CD4-positive, alpha-beta T cell treated with Interleukin-17A for 4 hours (primary cell): ENCODE measurements around the gene KREMEN2.
"Not testable (repeated sequence)": the region's sequence is repeated elsewhere in the genome, so short reads cannot be mapped to it uniquely, and the experiment has no call there.

Experiments used
- DNase-seq: peaks from one replicate; pipeline ENCODE4 v3.0.0-alpha.2; 2020; ENCODE audit warnings: mixed read lengths

The KREMEN2 gene, protein sequence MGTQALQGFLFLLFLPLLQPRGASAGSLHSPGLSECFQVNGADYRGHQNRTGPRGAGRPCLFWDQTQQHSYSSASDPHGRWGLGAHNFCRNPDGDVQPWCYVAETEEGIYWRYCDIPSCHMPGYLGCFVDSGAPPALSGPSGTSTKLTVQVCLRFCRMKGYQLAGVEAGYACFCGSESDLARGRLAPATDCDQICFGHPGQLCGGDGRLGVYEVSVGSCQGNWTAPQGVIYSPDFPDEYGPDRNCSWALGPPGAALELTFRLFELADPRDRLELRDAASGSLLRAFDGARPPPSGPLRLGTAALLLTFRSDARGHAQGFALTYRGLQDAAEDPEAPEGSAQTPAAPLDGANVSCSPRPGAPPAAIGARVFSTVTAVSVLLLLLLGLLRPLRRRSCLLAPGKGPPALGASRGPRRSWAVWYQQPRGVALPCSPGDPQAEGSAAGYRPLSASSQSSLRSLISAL

DNA sequence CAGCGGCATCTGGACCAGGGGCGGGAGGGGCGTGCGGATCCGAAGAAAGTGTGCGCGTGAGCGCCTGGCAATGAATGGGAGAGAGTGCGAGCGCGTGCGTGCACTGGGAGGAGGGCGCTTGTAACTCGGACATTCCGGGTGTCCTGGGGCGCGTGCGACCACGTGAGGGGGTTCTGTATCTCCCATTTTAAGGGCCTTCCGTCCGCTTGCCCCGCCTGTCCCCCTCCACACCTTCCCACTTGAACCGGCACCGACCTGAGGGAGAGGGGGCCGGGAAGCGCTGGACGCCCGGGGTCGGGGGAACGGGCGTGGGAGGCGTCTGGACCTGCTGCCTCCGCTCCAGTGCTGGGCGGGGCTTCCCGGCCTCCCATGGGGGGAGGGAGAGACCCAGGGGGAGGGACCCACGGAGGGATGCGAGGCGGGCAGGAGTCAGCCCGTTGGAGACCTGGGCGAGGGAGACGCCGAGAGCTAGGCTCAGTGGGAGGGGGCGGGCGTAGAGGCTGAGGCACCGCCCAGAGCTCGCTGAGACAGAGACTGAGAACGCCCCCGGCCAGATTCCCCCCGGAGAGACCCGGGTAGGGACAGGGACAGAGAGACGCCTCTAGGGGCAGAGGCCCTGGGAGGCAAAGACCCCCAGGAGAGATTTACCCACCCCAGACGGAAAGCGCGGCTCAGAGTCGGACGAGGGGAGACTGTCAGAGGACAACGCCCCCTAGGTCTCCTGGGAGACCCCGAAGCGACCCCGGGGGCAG lies at the start of gene KREMEN2:
KREMEN2 (plus strand) TSS at position 553 of the 752 bp plus-strand sequence. CDS start 246 bp downstream, outside the sequence.
- DNase-seq: peak; percentile 44

DNA sequence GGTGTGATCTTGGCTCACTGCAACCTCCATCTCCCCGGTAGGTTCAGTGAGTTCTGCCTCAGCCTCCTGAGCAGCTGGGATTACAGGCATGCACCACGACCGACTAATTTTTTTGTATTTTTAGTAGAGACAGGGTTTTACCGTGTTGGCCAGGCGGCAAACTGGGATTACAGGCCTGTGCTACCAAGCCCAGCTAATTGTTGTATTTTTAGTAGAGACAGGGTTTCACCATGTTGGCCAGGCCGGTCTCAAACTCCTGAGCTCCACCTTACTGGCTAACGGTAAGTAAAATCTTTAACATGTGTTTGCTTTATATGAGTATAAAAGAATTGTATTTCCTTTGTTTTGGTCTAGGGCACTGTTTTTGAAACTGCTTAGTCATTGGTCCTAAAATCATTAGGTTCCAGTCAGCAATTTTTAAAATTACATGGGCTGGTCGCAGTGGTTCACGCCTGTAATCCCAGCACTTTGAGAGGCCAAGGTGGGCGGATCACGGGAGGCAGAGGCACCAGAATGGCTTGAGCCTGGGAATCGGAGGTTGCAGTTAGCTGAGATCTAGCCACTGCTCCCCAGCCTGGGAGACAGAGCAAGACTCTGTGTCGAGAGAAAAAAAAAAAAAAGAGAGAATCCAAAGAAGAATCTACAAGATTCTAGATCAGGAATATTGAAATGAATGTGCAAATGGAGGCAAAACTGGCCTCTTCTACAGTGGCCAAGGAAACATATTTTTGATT lies 48.7 kb upstream of the KREMEN2 start:
- no peak for DNase-seq

DNA sequence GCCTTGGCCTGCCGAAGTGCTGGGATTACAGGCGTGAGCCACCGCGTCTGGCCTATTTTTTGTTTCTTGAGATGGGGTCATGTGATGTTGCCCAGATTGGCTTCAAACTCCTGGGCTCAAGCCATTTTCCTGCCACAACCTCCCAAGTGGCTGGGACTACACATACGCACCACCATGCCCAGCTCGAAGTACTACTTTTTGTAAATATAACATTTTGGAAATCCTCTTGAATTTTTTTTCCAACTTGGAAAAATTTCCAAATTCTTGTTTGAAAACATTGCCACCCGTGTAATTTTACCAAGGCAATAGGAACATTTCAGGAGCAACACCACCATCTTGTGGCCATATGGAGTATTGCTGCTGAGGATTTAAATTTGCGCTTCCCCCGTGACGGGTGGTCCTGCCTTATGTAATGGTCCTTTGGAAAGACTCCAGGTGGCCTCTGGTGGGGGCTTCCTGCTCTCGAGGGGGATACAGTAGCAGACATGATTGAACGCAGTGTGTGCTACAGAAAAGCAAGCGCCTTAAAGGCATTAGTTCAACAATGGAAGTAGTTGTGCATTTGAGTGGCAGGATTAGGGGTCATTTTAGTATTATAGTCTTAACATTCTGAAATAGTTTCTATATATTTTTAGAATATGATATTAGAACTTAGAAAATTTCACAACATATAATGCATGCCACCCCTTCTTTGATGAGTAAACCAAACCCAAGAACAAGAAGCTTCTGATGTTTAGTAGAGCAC lies 44.4 kb upstream of the KREMEN2 start:
- peak; percentile 70 for DNase-seq

DNA sequence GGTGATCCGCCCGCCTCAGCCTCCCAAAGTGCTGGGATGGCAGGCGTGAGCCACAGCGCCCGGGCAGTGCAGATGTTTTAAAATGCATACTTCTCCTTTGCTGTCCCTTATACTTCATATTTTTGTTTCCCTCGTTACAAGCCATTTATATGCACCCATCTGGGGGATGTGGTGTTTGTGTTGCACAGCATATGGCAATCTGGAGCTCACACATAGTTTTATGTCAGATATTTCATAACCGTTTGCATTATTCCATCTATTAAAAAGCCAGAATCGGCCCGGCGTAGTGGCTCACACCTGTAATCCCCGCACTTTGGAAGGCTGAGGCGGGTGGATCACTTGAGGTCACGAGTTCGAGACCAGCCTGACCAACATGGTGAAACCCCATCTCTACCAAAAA lies 40.6 kb upstream of the KREMEN2 start:
- DNase-seq: no peak

DNA sequence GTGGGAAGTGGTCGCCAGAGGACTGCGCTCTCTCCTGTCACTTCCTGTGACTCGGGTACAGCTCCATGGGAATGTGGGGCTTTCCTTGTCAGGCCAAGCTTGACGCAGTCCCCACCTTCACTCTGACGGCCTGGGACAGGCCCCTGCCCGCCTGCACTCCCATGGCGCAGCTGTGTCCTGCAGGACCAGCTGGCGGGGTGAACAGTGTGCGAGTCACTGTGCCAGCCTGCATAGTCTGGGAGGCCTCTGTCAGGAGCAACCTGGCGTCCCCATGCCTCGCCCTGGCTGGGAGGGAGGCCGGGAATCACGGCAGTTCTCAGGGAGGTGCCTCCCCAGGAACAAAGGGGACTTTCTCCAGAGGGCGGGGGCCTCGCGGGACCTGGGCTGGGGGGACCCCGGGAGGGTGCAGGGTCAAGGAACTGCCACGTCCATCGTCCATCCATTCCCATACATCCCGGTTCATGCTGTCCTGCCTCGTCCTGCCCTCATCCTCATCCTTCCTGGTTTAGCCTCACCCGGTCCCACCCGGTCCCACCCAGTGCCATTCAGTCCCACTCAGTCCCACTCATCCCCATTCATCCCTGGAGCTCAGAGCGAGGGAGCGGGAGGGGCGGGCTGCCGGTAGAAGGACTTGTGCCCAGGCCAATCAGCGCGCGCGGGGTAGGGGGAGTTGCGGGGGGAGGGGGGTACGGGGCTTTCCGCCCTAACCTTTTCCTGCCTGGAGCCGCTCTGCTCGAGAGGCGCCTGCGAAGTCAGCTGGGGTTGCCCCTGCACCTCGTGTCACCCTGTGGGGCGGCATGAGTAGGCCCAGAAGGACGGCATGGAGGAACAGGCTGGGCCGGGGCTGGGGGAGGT lies 38.9 kb upstream of the KREMEN2 start:
- DNase-seq: no peak

DNA sequence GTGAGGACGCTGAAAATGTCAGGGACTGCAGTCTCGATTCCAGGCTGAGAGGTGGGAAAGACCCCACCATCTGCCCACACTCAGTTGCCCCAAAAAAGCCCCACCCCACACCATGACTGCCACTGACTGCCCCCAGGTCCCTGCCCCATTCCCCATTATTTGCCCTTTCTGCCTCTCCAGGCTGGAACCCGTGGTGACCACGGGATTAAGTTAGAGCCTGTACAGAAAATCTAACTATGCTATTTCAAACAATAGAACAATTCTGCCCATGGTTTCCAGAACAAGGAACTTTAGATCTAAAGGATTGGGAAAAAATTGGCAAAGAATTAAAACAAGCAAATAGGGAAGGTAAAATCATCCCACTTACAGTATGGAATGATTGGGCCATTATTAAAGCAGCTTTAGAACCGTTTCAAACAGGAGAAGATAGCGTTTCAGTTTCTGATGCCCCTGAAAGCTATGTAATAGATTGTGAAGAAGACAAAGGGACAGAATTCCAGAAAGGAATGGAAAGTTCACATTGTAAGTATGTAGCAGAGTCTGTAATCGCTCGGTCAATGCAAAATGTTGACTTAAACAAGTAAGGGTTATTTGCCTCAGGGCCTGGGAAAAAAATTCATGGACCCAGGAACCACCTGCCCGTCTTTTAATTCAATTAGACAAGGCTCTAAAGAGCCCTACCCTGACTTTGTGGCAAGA lies 38.0 kb upstream of the KREMEN2 start:
- no peak for DNase-seq

DNA sequence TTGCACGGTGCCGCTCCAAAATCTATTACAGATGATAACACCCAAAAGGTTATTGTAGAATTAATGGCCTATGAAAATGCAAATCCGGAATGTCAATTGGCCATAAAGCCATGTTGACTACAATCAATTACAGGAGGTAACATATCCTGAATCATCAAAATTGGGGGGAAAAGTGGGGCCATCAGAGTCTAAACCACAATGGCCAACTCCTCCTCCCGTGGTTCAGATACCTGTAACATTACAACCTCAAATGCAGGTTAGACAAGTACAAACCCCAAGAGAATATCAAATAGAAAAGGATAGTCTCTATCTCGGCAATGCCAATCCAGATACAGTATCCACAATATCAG lies 37.5 kb upstream of the KREMEN2 start:
- DNase-seq: no peak

DNA sequence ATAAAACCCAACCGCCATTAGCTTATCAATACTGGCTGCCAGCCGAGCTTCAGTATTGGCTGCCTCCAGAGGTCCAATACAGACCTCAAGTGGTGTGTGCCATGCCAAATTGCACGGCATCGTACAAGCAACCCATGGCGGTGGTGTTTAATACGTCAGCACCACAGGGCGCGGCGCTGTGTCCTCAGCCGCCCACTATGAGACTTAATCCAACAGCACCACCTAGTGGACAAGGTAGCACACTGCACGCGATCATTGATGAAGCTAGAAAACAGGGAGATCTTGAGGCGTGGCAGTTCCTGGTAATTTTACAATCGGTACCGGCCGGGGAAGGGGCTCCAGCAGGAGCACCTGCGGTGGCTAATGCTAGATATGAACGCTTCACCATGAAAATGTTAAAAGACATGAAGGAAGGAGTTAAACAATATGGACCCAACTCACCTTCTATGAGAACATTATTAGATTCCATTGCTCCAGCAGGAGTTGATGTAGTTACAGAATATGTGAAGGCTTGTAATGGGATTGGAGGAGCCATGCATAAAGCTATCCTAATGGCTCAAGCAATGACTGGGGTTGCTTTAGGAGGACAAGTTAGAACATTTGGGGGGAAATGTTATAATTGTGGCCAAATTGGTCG lies 36.9 kb upstream of the KREMEN2 start:
- DNase-seq: peak; percentile 90

DNA sequence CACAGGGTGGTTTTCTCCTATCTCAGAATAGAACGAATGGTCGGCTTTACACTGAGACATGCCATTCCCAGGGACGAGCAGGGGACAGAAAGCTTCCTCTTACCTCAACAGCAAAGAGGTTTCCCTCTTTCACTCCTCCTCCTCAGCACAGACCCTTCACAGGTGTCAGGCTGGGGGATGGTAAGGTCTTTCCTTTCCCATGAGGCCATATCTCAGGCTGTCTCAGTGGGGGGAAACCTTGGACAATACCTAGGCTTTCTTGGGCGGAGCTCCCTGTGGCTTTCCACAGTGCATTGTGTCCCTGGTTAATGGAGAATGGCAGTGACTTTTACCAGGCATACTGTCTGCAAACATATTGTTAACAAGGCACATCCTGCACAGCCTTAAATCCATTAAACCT lies 35.9 kb upstream of the KREMEN2 start:
- not testable (repeated sequence) for DNase-seq

DNA sequence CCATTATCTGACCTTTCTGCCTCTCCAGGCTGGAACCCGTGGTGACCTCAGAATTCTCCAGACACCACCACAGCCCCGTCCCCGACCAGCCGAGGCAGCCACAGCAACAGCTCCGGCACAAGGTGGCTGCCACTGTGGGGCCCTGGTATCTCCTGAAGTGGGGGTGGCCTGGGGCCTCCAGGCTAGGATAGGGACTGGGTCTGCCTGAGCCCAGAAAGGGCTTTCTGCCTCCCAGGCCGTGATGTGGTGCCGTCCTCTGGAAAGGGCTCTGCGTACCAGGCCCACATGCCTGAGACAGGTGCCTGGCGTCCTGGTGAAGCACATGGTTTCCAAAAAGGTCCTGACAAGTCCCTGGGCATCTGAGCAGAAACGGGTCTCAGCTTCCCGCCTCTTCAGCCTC lies 35.3 kb upstream of the KREMEN2 start:
- no peak for DNase-seq

DNA sequence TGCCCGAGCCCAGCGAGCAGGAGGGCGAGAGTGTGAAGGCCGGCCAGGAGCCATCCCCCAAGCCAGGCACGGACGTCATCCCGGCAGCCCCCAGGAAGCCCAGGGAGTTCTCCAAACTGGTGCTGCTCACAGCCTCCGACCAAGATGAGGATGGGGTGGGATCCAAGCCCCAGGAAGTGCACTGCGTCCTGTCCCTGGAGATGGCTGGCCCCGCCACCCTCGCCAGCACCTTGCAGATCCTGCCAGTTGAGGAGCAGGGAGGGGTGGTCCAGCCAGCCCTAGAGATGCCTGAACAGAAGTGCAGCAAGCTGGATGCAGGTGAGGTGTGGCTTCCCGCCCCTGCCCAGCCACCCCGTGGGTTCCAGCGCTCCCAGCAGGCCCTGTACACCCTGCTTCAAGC lies 34.4 kb upstream of the KREMEN2 start:
- DNase-seq: no peak

DNA sequence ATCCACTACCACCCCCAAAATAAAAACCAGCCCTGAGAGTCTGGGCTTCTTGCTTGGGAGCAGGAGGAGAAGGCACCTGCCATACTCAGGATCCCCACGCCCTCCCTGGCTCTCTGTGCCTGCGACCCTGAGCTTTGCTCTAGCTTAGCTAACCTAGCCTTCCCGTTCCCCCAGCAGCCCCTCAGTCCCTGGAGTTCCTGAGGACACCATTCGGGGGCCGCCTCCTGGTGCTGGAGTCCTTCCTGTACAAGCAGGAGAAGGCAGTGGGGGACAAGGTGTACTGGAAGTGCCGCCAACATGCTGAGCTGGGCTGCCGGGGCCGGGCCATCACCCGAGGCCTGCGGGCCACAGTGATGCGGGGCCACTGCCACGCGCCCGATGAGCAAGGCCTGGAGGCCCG lies 33.8 kb upstream of the KREMEN2 start:
- no peak for DNase-seq

DNA sequence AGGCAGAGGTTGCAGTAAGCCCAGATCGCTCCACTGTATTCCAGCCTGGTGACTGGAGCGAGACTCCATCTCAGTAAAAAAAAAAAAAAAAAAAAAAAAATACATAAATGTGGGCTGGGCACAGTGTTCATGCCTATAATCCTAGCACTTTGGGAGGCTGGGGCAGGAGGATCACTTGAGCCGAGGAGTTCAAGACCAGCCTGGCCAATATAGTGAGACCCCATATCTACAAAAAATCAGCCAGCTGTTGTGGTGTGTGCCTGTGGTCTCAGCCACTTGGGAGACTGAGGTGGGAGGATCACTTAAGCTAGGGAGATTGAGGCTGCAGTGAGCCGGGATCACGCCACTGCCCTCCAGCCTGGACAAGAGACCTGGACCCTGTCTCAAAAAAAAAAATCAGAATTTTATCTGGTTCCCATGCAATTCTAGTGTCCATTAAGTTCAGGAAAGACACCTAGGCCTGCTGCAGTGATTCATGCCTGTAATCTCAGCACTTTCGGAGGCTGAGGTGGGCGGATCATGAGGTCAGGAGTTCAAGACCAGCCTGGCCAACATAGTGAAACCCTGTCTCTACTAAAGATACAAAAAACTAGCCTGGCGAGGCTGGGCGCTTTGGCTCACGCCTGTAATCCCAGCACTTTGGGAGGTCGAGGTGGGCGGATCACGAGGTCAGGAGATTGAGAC lies 32.7 kb upstream of the KREMEN2 start:
- not testable (repeated sequence) for DNase-seq

DNA sequence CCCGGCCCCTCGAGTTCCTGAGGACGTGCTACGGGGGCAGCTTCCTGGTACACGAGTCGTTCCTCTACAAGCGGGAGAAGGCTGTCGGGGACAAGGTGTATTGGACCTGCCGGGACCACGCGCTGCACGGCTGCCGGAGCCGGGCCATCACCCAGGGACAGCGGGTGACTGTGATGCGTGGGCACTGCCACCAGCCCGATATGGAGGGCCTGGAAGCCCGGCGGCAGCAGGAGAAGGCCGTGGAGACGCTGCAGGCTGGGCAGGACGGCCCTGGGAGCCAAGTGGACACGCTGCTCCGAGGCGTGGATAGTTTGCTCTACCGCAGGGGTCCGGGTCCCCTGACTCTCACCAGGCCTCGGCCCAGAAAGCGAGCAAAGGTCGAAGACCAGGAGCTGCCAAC lies 30.9 kb upstream of the KREMEN2 start:
- DNase-seq: no peak

DNA sequence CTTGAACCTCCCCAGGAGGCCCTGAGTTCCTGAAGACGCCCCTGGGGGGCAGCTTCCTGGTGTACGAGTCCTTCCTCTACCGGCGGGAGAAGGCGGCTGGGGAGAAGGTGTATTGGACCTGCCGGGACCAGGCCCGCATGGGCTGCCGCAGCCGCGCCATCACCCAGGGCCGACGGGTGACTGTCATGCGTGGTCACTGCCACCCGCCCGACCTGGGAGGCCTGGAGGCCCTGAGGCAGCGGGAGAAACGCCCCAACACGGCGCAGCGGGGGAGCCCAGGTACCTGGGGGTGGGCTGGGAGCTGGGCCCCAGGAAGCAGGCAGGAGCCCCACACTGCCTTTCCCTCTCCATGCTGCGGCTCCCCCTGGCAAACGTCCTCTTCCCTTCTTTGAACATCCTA lies 30.4 kb upstream of the KREMEN2 start:
- no peak for DNase-seq

DNA sequence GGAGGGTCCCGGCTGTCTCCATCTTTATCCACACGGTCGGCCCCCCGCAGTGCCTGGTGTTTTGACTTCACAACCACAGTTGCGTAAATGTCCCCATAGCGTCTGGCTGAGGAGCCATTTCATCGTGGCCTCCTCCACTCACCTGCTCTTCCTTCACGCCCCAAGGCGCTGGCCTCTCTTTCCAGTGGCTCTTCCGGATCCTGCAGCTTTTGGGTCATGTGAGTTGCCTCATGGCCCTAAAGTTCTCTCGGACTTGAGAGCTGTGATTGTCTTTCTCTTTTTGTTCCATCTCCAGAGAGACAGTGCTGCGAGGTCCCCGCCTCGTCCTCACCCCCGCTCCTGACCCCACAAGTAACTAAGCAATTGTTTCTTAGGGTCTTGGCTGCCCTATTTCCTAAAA lies 29.6 kb upstream of the KREMEN2 start:
- DNase-seq: no peak

DNA sequence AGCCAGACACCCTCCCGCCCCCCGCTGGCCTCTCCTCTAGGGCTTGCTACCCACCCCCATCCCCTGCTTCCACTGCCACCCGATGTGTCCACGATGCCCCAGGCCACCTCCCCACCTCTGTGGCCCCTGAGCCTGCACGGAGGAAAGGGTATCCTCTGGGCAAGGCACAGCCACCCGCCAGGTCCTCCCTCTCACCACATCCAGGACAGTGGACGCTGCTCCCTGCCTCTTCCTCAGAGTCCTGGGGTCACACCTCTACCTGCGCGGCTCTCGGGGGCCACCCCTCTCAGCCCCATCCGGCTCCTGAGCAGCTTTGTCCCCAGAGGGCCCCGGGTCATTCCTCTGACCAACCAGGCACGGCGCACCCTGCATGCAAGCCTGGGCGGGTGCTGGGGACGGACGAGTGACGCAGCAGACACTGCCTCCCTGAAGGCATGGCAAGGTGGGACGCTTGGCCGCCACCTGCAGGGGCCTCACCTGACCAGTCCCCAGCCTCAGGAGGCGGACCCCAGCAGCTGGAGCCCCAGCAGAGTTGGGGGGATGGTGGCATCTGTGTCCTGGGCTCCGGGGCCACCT lies 27.6 kb upstream of the KREMEN2 start:
- no peak for DNase-seq

DNA sequence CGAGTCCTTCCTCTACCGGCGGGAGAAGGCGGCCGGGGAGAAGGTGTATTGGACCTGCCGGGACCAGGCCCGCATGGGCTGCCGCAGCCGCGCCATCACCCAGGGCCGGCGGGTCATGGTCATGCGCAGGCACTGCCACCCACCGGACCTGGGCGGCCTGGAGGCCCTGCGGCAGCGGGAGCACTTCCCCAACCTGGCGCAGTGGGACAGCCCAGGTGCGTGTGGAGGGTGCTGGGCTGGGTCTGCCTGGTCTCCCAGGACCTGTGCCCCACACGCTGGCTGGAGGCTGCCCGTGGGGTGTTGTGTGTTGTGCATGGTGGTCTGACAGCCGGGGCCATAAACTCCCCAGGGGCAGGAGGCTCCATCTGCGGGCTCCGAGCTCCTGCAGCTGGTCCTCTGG lies 26.9 kb upstream of the KREMEN2 start:
- DNase-seq: no peak

DNA sequence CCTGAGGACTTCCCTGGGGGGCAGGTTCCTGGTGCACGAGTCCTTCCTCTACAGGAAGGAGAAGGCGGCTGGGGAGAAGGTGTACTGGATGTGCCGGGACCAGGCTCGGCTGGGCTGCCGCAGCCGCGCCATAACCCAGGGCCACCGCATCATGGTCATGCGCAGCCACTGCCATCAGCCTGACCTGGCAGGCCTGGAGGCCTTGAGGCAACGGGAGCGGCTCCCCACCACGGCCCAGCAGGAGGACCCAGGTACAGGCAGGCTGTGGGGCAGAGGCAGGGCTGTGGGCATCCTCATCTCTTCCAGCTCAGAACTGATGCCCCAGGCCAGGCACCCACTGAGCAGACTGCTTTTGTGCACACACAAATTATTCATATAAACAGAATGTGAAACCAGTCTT lies 25.9 kb upstream of the KREMEN2 start:
- DNase-seq: no peak

DNA sequence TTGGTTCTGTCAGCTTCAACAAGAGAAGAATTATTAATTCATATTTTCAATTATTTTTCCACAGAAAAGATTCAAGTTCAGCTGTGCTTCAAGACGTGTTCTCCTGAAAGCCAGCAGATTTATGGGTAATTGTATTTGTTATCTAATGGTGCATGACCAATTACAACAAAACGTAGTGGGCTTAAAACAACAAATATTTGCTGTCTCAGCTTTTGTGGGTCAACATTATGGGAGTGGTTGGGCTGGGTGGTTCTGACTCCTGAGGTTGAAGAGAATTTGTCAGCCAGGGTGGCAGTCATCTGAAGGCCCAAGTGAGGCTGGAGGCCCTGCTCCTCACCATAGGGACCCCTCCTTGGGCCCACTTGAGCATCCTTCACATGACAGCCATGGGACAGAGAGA lies 24.1 kb upstream of the KREMEN2 start:
- DNase-seq: no peak
